Activated T-helper 2 cell treated with anti-CD3 and anti-CD28 coated beads, Interferon-gamma antibody, Interleukin-2, Interleukin-4, amounts not matched to agents 10 μg/mL and 5 μg/mL and 100 μg/mL, durations not matched to agents 14 hours and 24 hours and 36 hours (primary cell): Measurements from ENCODE around the gene CLTCL1. TPM values are rescaled to one million over a fixed set of nuclear protein-coding genes. Genes with fewer than 3 reads are reported as not detected.

Source experiments
- DNase-seq: peaks from one replicate; pipeline ENCODE4 v3.0.0; 2021; ENCODE audit warnings: low spot score
- H3K27ac Mint-ChIP-seq: one replicate; pipeline ENCODE4 v1.8.0; 2021; ENCODE audit warnings: mixed read lengths
- H3K27me3 Mint-ChIP-seq: one replicate; pipeline ENCODE4 v1.8.0; 2021; ENCODE audit warnings: low read depth, mixed read lengths
- H3K36me3 Mint-ChIP-seq: one replicate; pipeline ENCODE4 v1.8.0; 2021; ENCODE audit warnings: low read depth, mixed read lengths
- H3K4me1 Mint-ChIP-seq: one replicate; pipeline ENCODE4 v1.8.0; 2021; ENCODE audit warnings: low read depth, mixed read lengths
- H3K4me3 Mint-ChIP-seq: one replicate; pipeline ENCODE4 v1.8.0; 2021; ENCODE audit warnings: low read depth, mild to moderate bottlenecking, moderate library complexity, mixed read lengths
- H3K9me3 Mint-ChIP-seq: one replicate; pipeline ENCODE4 v1.8.0; 2021; ENCODE audit warnings: mixed read lengths
- intact Hi-C: fragments of 100-400 bp; cut with micrococcal nuclease; formaldehyde crosslinking; loops from one replicate; pipeline ENCODE4 v1.15.1; 2023
- total RNA-seq: library from RNA; stranded (reverse); gene quantifications from 2 replicates; pipeline ENCODE4 v1.2.3, GENCODE V29; 2022

CLTCL1 gene
- total RNA-seq, 1 donor from 2014 or later: 1.5 TPM

GRCh38 chr22:19187716-19188563 lies 103.6 kb downstream of the CLTCL1 start:
- H3K27ac Mint-ChIP-seq: no peak overlapping the region
- no peak for DNase-seq
- H3K9me3 Mint-ChIP-seq: no peaks in the 10 kb centered on the region
- H3K36me3 Mint-ChIP-seq: no peaks in the 10 kb centered on the region
- no peaks in the 10 kb centered on the region for H3K4me1 Mint-ChIP-seq
- no peak overlapping the region for H3K4me3 Mint-ChIP-seq
- no peaks in the 10 kb centered on the region for H3K27me3 Mint-ChIP-seq
- intact Hi-C loops: no loop called here

- intact Hi-C loops: no loop called here
- H3K27ac Mint-ChIP-seq: no peak overlapping the region
- H3K27me3 Mint-ChIP-seq: no peaks in the 10 kb centered on the region
- no peaks in the 10 kb centered on the region for H3K9me3 Mint-ChIP-seq
- no peak overlapping the region for H3K4me3 Mint-ChIP-seq
- DNase-seq: no peak
- no peaks in the 10 kb centered on the region for H3K36me3 Mint-ChIP-seq
- H3K4me1 Mint-ChIP-seq: peaks cover 15% of the 10 kb centered on the region
Observed at GRCh38 chr22:19184276-19184997, 107.1 kb downstream of the CLTCL1 start.

GRCh38 chr22:19183216-19183615 lies 108.3 kb downstream of the CLTCL1 start:
- intact Hi-C loops: no loop called here
- Mint-ChIP-seq H3K9me3 (no peaks in the 10 kb centered on the region), H3K36me3 (no peaks in the 10 kb centered on the region), H3K4me1 (peaks cover 17% of the 10 kb centered on the region), H3K4me3 (no peak overlapping the region), H3K27me3 (no peaks in the 10 kb centered on the region), H3K27ac (no peak overlapping the region)
- DNase-seq: no peak

GRCh38 chr22:19182472-19183157 lies 108.9 kb downstream of the CLTCL1 start:
- no peaks in the 10 kb centered on the region for H3K27me3 Mint-ChIP-seq
- peaks cover 17% of the 10 kb centered on the region for H3K4me1 Mint-ChIP-seq
- H3K4me3 Mint-ChIP-seq: no peak overlapping the region
- H3K36me3 Mint-ChIP-seq: no peaks in the 10 kb centered on the region
- H3K9me3 Mint-ChIP-seq: no peaks in the 10 kb centered on the region
- intact Hi-C loops: no loop called here
- no peak overlapping the region for H3K27ac Mint-ChIP-seq
- no peak for DNase-seq

GRCh38 chr22:19181786-19182471 lies 109.6 kb downstream of the CLTCL1 start:
- DNase-seq: no peak
- H3K36me3 Mint-ChIP-seq: no peaks in the 10 kb centered on the region
- intact Hi-C loops: no loop called here
- no peak overlapping the region for H3K27ac Mint-ChIP-seq
- no peak overlapping the region for H3K4me3 Mint-ChIP-seq
- no peaks in the 10 kb centered on the region for H3K9me3 Mint-ChIP-seq
- peaks cover 18% of the 10 kb centered on the region for H3K4me1 Mint-ChIP-seq
- no peaks in the 10 kb centered on the region for H3K27me3 Mint-ChIP-seq

- Mint-ChIP-seq H3K4me3 (no peak overlapping the region), H3K36me3 (peaks cover 3% of the 10 kb centered on the region), H3K27ac (no peak overlapping the region), H3K4me1 (peaks cover 18% of the 10 kb centered on the region), H3K9me3 (no peaks in the 10 kb centered on the region), H3K27me3 (no peaks in the 10 kb centered on the region)
- intact Hi-C loops: no loop called here
- DNase-seq: no peak
Observed at GRCh38 chr22:19180740-19181410, 110.6 kb downstream of the CLTCL1 start.

- no peak for DNase-seq
- Mint-ChIP-seq H3K4me1 (peaks cover 18% of the 10 kb centered on the region), H3K36me3 (peaks cover 6% of the 10 kb centered on the region), H3K27ac (no peak overlapping the region), H3K4me3 (no peak overlapping the region), H3K27me3 (no peaks in the 10 kb centered on the region), H3K9me3 (no peaks in the 10 kb centered on the region)
- intact Hi-C loops: no loop called here
Observed at GRCh38 chr22:19180234-19180633, 111.3 kb downstream of the CLTCL1 start.

- peaks cover 18% of the 10 kb centered on the region for H3K4me1 Mint-ChIP-seq
- DNase-seq: peak; percentile 48
- H3K27me3 Mint-ChIP-seq: no peaks in the 10 kb centered on the region
- peaks cover 6% of the 10 kb centered on the region for H3K36me3 Mint-ChIP-seq
- peak overlapping the region; percentile 79 for H3K4me3 Mint-ChIP-seq
- intact Hi-C loops: loop anchor here (2.0 kb wide), 3 partner anchors 35 to 299 kb away; partner anchors contain the start of genes CDC45, CLTCL1, ESS2 and UFD1
- no peaks in the 10 kb centered on the region for H3K9me3 Mint-ChIP-seq
- H3K27ac Mint-ChIP-seq: peak overlapping the region; percentile 58
Observed at GRCh38 chr22:19179497-19180048, 111.9 kb downstream of the CLTCL1 start.

- peak; percentile 82 for DNase-seq
- Mint-ChIP-seq H3K4me3 (peak within 1 kb of the TSS; percentile 79), H3K36me3 (peaks cover 6% of the 10 kb centered on the region), H3K27ac (peak within 1 kb of the TSS; percentile 58), H3K27me3 (no peaks in the 10 kb centered on the region), H3K9me3 (no peaks in the 10 kb centered on the region), H3K4me1 (peaks cover 18% of the 10 kb centered on the region)
- intact Hi-C loops: loop anchor here (2.0 kb wide), 3 partner anchors 34 to 300 kb away; partner anchors contain the start of genes CDC45, CLTCL1, ESS2 and UFD1
Observed at GRCh38 chr22:19178657-19179496, 112.6 kb downstream of the CLTCL1 start, which contains the start of gene SLC25A1. Gene SLC25A1, minus strand, starts transcription at chr22:19178736. Its CDS starts 63 bp downstream, at chr22:19178673.

GRCh38 chr22:19178065-19178656 lies 113.4 kb downstream of the CLTCL1 start:
- intact Hi-C loops: loop anchor here (2.0 kb wide), 3 partner anchors 33 to 301 kb away; partner anchors contain the start of genes CDC45, CLTCL1, ESS2 and UFD1
- Mint-ChIP-seq H3K9me3 (no peaks in the 10 kb centered on the region), H3K36me3 (peaks cover 9% of the 10 kb centered on the region), H3K4me3 (peak overlapping the region; percentile 67), H3K27me3 (no peaks in the 10 kb centered on the region), H3K27ac (no peak overlapping the region), H3K4me1 (peaks cover 22% of the 10 kb centered on the region)
- DNase-seq: peak; percentile 56
